HG02571 (cell line): Measurements from ENCODE around the gene AATF.
"Not testable (repeated sequence)": the region's sequence is repeated elsewhere in the genome, so short reads cannot be mapped to it uniquely, and the experiment has no call there.

ENCODE experiments used
- ATAC-seq: cut with Tn5 transposase; IDR thresholded peaks from one replicate; pipeline ENCODE4 v1.9.1; 2021; ENCODE audit warnings: mild to moderate bottlenecking, moderate library complexity; ENCODE audit not compliant: unreplicated experiment

AATF gene

GRCh38 chr17:37067555-37068111, 118.9 kb downstream of the AATF start:
- ATAC-seq: no peak

- ATAC-seq: no peak
Measured at GRCh38 chr17:37068266-37068665, 119.5 kb downstream of the AATF start.

GRCh38 chr17:37069087-37069486, 120.3 kb downstream of the AATF start:
- no peak for ATAC-seq

- ATAC-seq: not testable (repeated sequence)
Measured at GRCh38 chr17:37073464-37073863, 124.7 kb downstream of the AATF start.

- ATAC-seq: no peak
Measured at GRCh38 chr17:37079065-37079708, 130.4 kb downstream of the AATF start.

- no peak for ATAC-seq
Measured at GRCh38 chr17:37079735-37080134, 131.0 kb downstream of the AATF start.

- ATAC-seq: no peak
Measured at GRCh38 chr17:37081287-37081686, 132.5 kb downstream of the AATF start.

- no peak for ATAC-seq
Measured at GRCh38 chr17:37082311-37082860, 133.6 kb downstream of the AATF start.

- no peak for ATAC-seq
Measured at GRCh38 chr17:37082985-37083384, 134.2 kb downstream of the AATF start.

- ATAC-seq: no peak
Measured at GRCh38 chr17:37083456-37083855, 134.7 kb downstream of the AATF start.

- no peak for ATAC-seq
Measured at GRCh38 chr17:37084372-37084771, 135.6 kb downstream of the AATF start.

GRCh38 chr17:37086334-37086733, 137.6 kb downstream of the AATF start:
- ATAC-seq: no peak

GRCh38 chr17:37086948-37087347, 138.2 kb downstream of the AATF start:
- ATAC-seq: no peak

- no peak for ATAC-seq
Measured at GRCh38 chr17:37087683-37088082, 138.9 kb downstream of the AATF start.

- ATAC-seq: no peak
Measured at GRCh38 chr17:37088459-37088858, 139.7 kb downstream of the AATF start.

- ATAC-seq: no peak
Measured at GRCh38 chr17:37088913-37089312, 140.2 kb downstream of the AATF start.

- no peak for ATAC-seq
Measured at GRCh38 chr17:37089956-37090355, 141.2 kb downstream of the AATF start.

- no peak for ATAC-seq
Measured at GRCh38 chr17:37090941-37091340, 142.2 kb downstream of the AATF start.

- no peak for ATAC-seq
Measured at GRCh38 chr17:37092071-37092470, 143.3 kb downstream of the AATF start.

- no peak for ATAC-seq
Measured at GRCh38 chr17:37092701-37093100, 143.9 kb downstream of the AATF start.

GRCh38 chr17:37094391-37094790, 145.6 kb downstream of the AATF start:
- no peak for ATAC-seq

- ATAC-seq: no peak
Measured at GRCh38 chr17:37096071-37096470, 147.3 kb downstream of the AATF start.

- no peak for ATAC-seq
Measured at GRCh38 chr17:37097154-37097553, 148.4 kb downstream of the AATF start.
